Lung (tissue), 12 donors: ENCODE data around the gene TMEM79. TPM values are rescaled to one million over a fixed set of nuclear protein-coding genes. Genes with fewer than 3 reads are reported as not detected.

Experiments
- ATAC-seq: fragments of 200-7000 bp; cut with Tn5 transposase; one replicate; pipeline ENCODE4 v1.9.1; 2020; ENCODE audit warnings: moderate number of reproducible peaks; ENCODE audit not compliant: insufficient read depth, low FRiP score
- DNase-seq, 3 donors: peaks; one replicate each; pipeline ENCODE4 v3.0.0-alpha.2; 2013 to 2017
- H3K27ac ChIP-seq, 2 donors: one replicate each; pipeline ENCODE4 v1.5.1; 2013; ENCODE audit warnings: mild to moderate bottlenecking in 2 of 2, moderate library complexity in 2 of 2, control low read depth in 1 of 2, inconsistent platforms in 1 of 2, low read depth in 1 of 2, low read length in 1 of 2
- H3K27me3 ChIP-seq, 3 donors: one replicate each; pipeline ENCODE4 v1.5.1; 2013; ENCODE audit warnings: low read length in 2 of 3; ENCODE audit not compliant: control insufficient read depth in 3 of 3, insufficient read depth in 3 of 3
- H3K36me3 ChIP-seq, 4 donors: one replicate each; pipeline ENCODE4 v1.5.1; 2013; ENCODE audit warnings: low read length in 4 of 4, mild to moderate bottlenecking in 1 of 4, moderate library complexity in 1 of 4; ENCODE audit not compliant: control insufficient read depth in 4 of 4, insufficient read depth in 4 of 4
- H3K4me1 ChIP-seq, 5 donors: one replicate each; pipeline ENCODE4 v1.5.1; 2013; ENCODE audit warnings: low read length in 5 of 5, mild to moderate bottlenecking in 2 of 5, moderate library complexity in 1 of 5; ENCODE audit not compliant: control insufficient read depth in 5 of 5, insufficient read depth in 5 of 5
- H3K4me3 ChIP-seq: one replicate; pipeline ENCODE4 v1.5.1; 2013; ENCODE audit warnings: mild to moderate bottlenecking, control low read depth, moderate library complexity
- H3K9ac ChIP-seq, 2 donors: one replicate each; pipeline ENCODE4 v1.5.1; 2013; ENCODE audit warnings: low read length in 2 of 2, control low read depth in 1 of 2; ENCODE audit not compliant: insufficient read depth in 1 of 2
- H3K9me3 ChIP-seq, 4 donors: one replicate each; pipeline ENCODE4 v1.5.1; 2013; ENCODE audit warnings: low read length in 3 of 4, mild to moderate bottlenecking in 1 of 4, moderate library complexity in 1 of 4; ENCODE audit not compliant: control insufficient read depth in 4 of 4, insufficient read depth in 3 of 4
- WGBS, 2 donors: extraction: QIAGEN DNeasy Blood & Tissue Kit; methylation state at CpG; one replicate each; pipeline ENCODE4 v1.1.7; 2013; 5-methylcytosine and 5-hydroxymethylcytosine counted together
- polyA plus RNA-seq, 2 donors: library from polyadenylated mRNA; stranded (reverse); fragments of 200-250 nt; gene quantifications; one replicate each; pipeline ENCODE4 v1.2.1, GENCODE V29; 2013
- total RNA-seq, 2 donors: library from RNA; depleted of rRNA in 1 of 2; stranded (reverse); fragments of >200 nt in 1 of 2; gene quantifications; one replicate each; pipeline ENCODE4 v1.2.1, GENCODE V29; 2014 to 2021
- TF ChIP-seq, protein P1 (sequence below): IDR thresholded peaks from 2 replicates; pipeline ENCODE4 v1.5.1; 2012; ENCODE audit warnings: mild to moderate bottlenecking; ENCODE audit errors: control extremely low read depth, extremely low read depth
- donor health status: control.
- donor health status: control.
- donor health status: Bipolar disorder and iron deficiency.
- donor health status: healthy.
- donor health status: DM: yes; HTN: yes; CAD: no.

TMEM79 gene
- total and polyA plus RNA-seq, 4 donors = 2.5 to 4.7 (median 4.6) TPM

DNA sequence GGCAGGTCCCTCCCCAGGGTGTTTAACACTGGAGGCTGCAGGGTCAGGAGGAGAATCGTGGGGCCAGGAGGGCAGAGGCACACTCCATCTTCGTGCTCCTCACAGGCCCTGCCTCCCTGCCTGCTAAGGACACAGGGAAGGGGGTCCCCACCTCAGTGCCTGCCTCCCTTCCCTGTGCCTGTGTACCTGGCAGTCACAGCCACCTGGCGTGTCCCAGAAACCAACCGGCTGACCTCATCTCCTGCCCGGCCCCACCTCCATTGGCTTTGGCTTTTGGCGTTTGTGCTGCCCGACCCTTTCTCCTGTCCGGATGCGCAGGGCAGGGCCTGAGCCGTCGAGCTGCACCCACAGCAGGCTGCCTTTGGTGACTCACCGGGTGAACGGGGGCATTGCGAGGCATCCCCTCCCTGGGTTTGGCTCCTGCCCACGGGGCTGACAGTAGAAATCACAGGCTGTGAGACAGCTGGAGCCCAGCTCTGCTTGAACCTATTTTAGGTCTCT lies 42.8 kb upstream of the TMEM79 start:
- TF ChIP-seq, protein P1, sequence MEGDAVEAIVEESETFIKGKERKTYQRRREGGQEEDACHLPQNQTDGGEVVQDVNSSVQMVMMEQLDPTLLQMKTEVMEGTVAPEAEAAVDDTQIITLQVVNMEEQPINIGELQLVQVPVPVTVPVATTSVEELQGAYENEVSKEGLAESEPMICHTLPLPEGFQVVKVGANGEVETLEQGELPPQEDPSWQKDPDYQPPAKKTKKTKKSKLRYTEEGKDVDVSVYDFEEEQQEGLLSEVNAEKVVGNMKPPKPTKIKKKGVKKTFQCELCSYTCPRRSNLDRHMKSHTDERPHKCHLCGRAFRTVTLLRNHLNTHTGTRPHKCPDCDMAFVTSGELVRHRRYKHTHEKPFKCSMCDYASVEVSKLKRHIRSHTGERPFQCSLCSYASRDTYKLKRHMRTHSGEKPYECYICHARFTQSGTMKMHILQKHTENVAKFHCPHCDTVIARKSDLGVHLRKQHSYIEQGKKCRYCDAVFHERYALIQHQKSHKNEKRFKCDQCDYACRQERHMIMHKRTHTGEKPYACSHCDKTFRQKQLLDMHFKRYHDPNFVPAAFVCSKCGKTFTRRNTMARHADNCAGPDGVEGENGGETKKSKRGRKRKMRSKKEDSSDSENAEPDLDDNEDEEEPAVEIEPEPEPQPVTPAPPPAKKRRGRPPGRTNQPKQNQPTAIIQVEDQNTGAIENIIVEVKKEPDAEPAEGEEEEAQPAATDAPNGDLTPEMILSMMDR = no peak
- ATAC-seq (no peak), DNase-seq (no peak)
- H3K9ac ChIP-seq = no peak overlapping the region
- peaks cover 0 to 14% (median 12%) of the 10 kb centered on the region in 3 donors for H3K27me3 ChIP-seq
- peaks cover 0 to 11% (median 0%) of the 10 kb centered on the region in 5 donors for H3K4me1 ChIP-seq
- WGBS, 2 donors = 66 to 69% methylated on average over 15 of the region's 15 CpGs
- peaks cover 5 to 44% (median 19%) of the 10 kb centered on the region in 4 donors for H3K36me3 ChIP-seq
- H3K27ac ChIP-seq = no peak overlapping the region
- no peak overlapping the region for H3K4me3 ChIP-seq
- peaks cover 0 to 3% (median 0%) of the 10 kb centered on the region in 4 donors for H3K9me3 ChIP-seq

DNA sequence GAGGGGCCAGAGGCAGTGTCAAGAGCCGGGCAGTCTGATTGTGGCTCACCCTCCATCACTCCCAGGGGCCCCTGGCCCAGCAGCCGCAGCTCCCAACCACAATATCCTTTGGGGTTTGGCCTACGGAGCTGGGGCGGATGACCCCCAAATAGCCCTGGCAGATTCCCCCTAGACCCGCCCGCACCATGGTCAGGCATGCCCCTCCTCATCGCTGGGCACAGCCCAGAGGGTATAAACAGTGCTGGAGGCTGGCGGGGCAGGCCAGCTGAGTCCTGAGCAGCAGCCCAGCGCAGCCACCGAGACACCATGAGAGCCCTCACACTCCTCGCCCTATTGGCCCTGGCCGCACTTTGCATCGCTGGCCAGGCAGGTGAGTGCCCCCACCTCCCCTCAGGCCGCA lies 42.2 kb upstream of the TMEM79 start, which contains the start of gene BGLAP:
BGLAP (plus strand) TSS at position 259 of the 400 bp plus-strand sequence; CDS start at position 307, 48 bp downstream.
- Histone ChIP-seq H3K9ac (no peak within 1 kb of the TSS), H3K27me3 (peaks cover 0 to 16% (median 12%) of the 10 kb centered on the region in 3 donors), H3K27ac (no peak within 1 kb of the TSS), H3K4me1 (peaks cover 0 to 11% (median 0%) of the 10 kb centered on the region in 5 donors), H3K9me3 (peaks cover 0 to 3% (median 0%) of the 10 kb centered on the region in 4 donors), H3K4me3 (no peak within 1 kb of the TSS), H3K36me3 (peaks cover 2 to 39% (median 14%) of the 10 kb centered on the region in 4 donors)
- no peak for DNase-seq
- WGBS, 2 donors = 63 to 78% methylated on average over 12 to 14 of the region's 14 CpGs
- ATAC-seq = no peak
- TF ChIP-seq, protein P1 = no peak

DNA sequence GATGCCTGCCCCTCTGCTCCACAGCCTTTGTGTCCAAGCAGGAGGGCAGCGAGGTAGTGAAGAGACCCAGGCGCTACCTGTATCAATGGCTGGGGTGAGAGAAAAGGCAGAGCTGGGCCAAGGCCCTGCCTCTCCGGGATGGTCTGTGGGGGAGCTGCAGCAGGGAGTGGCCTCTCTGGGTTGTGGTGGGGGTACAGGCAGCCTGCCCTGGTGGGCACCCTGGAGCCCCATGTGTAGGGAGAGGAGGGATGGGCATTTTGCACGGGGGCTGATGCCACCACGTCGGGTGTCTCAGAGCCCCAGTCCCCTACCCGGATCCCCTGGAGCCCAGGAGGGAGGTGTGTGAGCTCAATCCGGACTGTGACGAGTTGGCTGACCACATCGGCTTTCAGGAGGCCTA lies 41.4 kb upstream of the TMEM79 start:
- TF ChIP-seq, protein P1 = no peak
- peaks cover 0 to 35% (median 13%) of the 10 kb centered on the region in 4 donors for H3K36me3 ChIP-seq
- DNase-seq (no peak), ATAC-seq (no peak)
- peaks cover 0 to 16% (median 12%) of the 10 kb centered on the region in 3 donors for H3K27me3 ChIP-seq
- H3K27ac ChIP-seq = no peak overlapping the region
- peaks cover 0 to 3% (median 0%) of the 10 kb centered on the region in 4 donors for H3K9me3 ChIP-seq
- WGBS, 2 donors = 86 to 93% methylated on average over 7 to 10 of the region's 10 CpGs
- H3K4me3 ChIP-seq = no peak overlapping the region
- H3K9ac ChIP-seq = no peak overlapping the region
- peaks cover 0 to 13% (median 0%) of the 10 kb centered on the region in 5 donors for H3K4me1 ChIP-seq
